ENCODE data around the gene NIFK. TPM values are rescaled to one million over a fixed set of nuclear protein-coding genes. Genes with fewer than 3 reads are reported as not detected.

NIFK gene
- total RNA-seq, 3 donors from 2014 or later = 28.5 to 37.4 (median 31.2) TPM

DNA sequence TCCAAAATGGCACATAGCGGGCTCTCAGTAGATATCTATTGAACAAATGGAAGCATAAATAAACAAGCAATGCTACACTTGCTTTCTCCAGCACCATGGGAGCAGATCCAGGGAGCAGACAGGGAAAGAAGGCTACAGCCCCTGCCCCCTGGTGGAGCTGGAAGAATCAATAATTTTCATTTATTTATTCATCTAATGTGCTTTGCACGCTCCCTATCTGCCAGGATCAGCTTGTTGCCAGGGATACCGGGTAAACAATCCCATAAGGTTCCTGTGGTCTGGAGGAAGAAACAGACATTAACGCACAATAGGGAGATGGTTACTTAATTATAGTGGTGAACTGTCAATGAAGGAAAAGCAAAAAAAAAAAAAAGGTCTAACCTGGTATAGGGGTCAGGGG lies 47.3 kb downstream of the NIFK start:
- intact Hi-C loops (cut with DNase I, micrococcal nuclease) = no loop called here
- Histone ChIP-seq H3K9me3 (no peaks in the 10 kb centered on the region), H3K4me1 (ENCODE audit: low read depth) (no peaks in the 10 kb centered on the region), H3K4me3 (no peak overlapping the region), H3K36me3 (ENCODE audit: low read depth) (no peaks in the 10 kb centered on the region)
- DNase-seq = peak in 1 of 3 donors; percentile 15
- TF ChIP-seq, protein P1, sequence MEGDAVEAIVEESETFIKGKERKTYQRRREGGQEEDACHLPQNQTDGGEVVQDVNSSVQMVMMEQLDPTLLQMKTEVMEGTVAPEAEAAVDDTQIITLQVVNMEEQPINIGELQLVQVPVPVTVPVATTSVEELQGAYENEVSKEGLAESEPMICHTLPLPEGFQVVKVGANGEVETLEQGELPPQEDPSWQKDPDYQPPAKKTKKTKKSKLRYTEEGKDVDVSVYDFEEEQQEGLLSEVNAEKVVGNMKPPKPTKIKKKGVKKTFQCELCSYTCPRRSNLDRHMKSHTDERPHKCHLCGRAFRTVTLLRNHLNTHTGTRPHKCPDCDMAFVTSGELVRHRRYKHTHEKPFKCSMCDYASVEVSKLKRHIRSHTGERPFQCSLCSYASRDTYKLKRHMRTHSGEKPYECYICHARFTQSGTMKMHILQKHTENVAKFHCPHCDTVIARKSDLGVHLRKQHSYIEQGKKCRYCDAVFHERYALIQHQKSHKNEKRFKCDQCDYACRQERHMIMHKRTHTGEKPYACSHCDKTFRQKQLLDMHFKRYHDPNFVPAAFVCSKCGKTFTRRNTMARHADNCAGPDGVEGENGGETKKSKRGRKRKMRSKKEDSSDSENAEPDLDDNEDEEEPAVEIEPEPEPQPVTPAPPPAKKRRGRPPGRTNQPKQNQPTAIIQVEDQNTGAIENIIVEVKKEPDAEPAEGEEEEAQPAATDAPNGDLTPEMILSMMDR (IDR thresholded peaks at IDR 0.05) = no peak
- no peak for ATAC-seq

DNA sequence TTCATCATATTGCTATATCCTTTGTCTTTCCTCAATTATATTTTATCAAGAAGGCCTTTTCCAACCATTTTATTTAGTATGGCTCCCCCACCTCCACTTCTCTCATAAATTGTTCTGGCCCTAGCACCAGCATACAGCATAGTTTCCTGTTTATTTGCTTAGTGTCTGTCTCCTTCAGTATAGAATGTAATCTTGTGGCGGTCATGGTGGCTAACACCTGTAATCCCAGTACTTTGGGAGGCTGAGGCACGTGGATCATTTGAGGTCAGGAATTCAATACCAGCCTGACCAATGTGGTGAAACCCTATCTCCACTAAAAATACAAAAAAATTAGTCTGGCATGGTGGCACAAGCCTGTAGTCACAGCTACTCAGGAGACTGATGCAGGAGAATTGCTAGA lies 47.9 kb downstream of the NIFK start:
- H3K4me1 ChIP-seq (ENCODE audit: low read depth) = no peaks in the 10 kb centered on the region
- peaks cover 2% of the 10 kb centered on the region for H3K9me3 ChIP-seq
- H3K36me3 ChIP-seq (ENCODE audit: low read depth) = no peaks in the 10 kb centered on the region
- H3K4me3 ChIP-seq = no peak overlapping the region
- TF ChIP-seq, protein P1 (IDR thresholded peaks at IDR 0.05) = no peak
- intact Hi-C loops (cut with DNase I, micrococcal nuclease) = no loop called here
- DNase-seq (no peak), ATAC-seq (no peak)

DNA sequence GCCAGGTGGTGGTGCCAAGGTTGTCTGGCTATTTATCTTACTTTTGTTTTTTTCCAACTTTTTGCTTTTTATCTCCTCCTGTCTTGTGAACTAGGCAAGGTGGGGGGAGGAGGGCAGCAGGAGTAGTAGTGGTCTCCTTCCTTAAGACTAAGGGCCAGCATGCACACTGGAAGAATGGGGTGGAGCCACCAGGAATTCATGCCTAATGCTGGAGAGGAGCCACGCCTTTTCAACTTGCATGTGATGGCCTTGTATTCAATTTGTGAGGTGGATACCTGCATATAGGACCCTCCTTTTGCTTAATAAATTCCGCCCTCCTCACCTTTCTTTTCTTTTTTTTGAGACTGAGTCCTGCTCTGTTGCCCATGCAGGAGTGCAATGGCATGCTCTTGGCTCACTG lies 49.8 kb downstream of the NIFK start:
- intact Hi-C loops (cut with DNase I, micrococcal nuclease) = no loop called here
- no peak for ATAC-seq
- H3K9me3 ChIP-seq = peaks cover 21% of the 10 kb centered on the region
- H3K4me3 ChIP-seq = no peak overlapping the region
- H3K4me1 ChIP-seq (ENCODE audit: low read depth) = no peaks in the 10 kb centered on the region
- DNase-seq = no peak
- no peaks in the 10 kb centered on the region for H3K36me3 ChIP-seq (ENCODE audit: low read depth)
- TF ChIP-seq, protein P1 (IDR thresholded peaks at IDR 0.05) = no peak

DNA sequence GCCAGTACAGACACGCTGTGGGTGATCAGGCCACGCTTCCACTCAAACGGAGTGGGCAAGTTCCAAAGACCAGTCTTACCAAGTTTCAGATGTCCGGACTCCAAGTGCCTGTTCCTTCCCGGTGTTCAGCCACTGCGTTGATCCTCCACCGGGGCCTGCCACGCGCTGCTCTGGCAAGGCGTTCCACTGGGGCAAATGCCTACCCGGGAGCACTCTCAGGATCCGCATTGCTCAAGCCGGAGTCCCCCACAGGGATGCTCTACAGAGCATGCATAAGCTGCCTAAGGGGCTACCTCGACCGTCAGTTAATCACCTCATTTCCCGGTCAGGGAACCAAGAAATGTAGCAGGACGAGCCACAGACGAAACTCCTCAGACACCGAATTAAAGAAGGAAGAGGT lies 50.5 kb downstream of the NIFK start:
- TF ChIP-seq, protein P1 (IDR thresholded peaks at IDR 0.05) = no peak
- Histone ChIP-seq H3K9me3 (peaks cover 24% of the 10 kb centered on the region), H3K4me3 (no peak overlapping the region), H3K4me1 (ENCODE audit: low read depth) (no peaks in the 10 kb centered on the region), H3K36me3 (ENCODE audit: low read depth) (no peaks in the 10 kb centered on the region)
- intact Hi-C loops (cut with DNase I, micrococcal nuclease) = no loop called here
- no peak for ATAC-seq
- no peak for DNase-seq

DNA sequence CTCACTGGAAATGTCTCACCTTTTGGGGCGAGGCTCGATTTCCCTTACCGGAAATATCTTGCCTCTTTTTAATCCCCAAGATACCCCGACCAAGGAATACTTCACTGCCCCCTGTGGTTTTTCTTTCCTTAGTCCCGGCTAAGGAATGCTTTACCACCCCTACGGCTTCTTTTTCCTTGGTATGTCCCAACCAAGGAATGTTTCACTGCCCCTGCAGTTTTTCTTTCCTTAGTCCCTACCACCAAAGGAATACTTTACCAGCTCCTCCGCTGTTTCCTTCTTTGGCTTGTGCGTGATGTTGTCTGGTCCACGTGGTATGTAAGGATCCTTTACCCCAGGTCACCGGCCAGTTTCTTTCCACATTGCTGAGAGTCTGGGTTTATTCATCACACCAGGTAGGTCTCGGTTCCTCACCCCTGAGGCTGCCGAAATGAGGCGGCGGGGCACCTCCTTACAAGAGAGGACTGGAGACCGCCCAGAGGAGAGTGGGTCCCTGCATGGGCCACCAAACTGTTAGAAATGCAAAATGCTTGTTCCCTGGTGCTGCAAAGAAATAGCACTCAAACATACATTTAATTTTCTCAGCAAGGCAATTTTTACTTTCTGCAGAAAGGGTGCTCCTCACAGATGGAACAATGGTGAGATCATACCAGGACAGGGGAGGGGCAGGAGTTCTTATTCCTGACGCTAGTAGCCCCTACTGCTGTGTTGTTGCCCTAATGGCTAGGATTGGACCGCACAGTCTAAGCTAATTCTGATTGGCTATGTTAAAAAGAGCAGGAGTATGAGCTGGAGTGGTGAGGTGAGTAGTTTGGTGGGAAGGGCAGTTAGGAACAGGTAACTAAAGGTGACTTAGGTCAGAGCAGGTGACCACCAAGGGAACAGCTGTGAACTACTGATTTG lies 54.0 kb downstream of the NIFK start:
- intact Hi-C loops (cut with DNase I, micrococcal nuclease) = no loop called here
- H3K9me3 ChIP-seq = peaks cover 24% of the 10 kb centered on the region
- TF ChIP-seq, protein P1 (IDR thresholded peaks at IDR 0.05) = no peak
- no peaks in the 10 kb centered on the region for H3K36me3 ChIP-seq (ENCODE audit: low read depth)
- no peak overlapping the region for H3K4me3 ChIP-seq
- ATAC-seq = no peak
- no peaks in the 10 kb centered on the region for H3K4me1 ChIP-seq (ENCODE audit: low read depth)
- no peak for DNase-seq

Measured in mucosa of descending colon (tissue), 3 donors.